ENCODE data around the gene F10. TPM values are rescaled to one million over a fixed set of nuclear protein-coding genes. Genes with fewer than 3 reads are reported as not detected.
"Not testable (repeated sequence)": the region's sequence is repeated elsewhere in the genome, so short reads cannot be mapped to it uniquely, and the experiment has no call there.

The F10 gene
- total RNA-seq, 2 experiments from 2014 or later: not detected

DNA sequence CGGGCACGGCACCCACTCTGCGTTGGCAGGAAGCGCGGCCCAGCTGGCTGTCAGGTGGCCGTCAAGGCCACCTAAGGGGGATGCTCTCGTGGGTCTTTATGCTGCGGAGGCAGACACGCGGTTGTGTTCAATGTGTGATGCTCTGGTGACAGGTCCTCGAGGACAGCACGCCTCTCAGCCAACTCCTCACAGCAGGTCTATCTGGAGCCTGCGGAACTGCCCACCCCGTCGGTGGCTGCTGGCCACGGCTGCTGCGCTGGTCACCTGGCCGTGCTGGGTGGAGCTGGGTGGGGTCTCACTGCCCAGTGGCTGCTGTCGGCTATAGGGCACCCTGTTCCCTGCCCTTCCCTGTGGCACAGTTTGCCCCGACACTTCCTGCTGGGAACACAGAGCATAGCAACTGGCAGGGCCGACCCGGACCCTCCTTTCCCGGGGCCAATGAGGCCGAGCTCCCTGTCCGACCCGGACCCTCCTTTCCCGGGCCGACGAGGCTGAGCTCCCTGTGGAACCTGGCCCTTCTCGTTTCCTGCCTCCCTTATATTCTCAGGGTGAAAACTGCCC is 31.3 kb upstream of the F10 start:
- no peak for DNase-seq
- no peak overlapping the region for H3K27ac Mint-ChIP-seq
- CTCF ChIA-PET: no interaction called here
- H3K27me3 Mint-ChIP-seq: no peaks in the 10 kb centered on the region
- no peak overlapping the region for H3K4me3 Mint-ChIP-seq
- no peaks in the 10 kb centered on the region for H3K4me1 Mint-ChIP-seq
- ATAC-seq: no peak
- no peaks in the 10 kb centered on the region for H3K36me3 Mint-ChIP-seq
- no peaks in the 10 kb centered on the region for H3K9me3 Mint-ChIP-seq (ENCODE audit: low read depth)

DNA sequence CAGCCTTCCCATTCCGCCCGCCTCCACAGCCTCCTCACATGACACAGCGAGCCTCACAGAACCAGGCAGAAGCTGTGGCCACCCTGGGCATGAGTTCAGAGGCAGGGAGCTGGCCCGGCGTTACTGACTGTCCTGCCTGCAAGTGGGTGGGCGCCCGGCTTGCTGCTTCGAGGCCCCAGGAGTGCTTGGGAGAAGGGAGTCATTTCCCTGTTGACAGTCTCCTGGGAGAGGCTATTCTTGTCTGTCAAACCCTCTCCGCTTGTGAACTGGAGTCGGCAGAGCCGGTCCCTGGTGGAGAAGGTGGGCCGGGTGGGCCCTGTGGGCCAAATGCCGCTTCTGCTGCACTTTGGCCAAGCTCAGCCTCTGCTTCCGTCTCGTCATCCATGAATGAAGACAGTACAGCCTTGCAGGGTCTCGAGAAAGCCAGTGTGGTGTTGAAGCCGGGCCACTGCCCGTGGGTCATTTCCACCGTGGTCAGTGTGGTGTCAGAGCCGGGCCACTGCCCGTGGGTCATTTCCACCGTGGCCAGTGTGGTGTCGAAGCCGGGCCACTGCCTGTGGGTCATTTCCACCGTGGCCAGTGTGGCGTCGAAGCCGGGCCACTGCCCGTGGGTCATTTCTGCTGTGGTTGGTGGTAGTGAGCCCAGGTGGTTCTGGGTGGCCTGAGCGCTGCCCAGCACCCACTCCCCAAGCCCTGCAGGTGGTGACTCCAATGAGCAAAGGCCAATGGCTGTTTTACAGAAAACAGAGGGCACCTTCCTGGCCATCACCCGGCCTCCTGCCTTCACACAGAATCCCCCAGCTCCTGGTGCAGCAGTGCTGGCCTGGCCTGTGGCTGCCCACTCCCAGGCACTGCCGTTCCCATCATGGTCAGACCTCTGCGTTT is 30.5 kb upstream of the F10 start:
- ATAC-seq: no peak
- H3K9me3 Mint-ChIP-seq (ENCODE audit: low read depth): no peaks in the 10 kb centered on the region
- DNase-seq: no peak
- H3K27ac Mint-ChIP-seq: no peak overlapping the region
- no peaks in the 10 kb centered on the region for H3K36me3 Mint-ChIP-seq
- no peak overlapping the region for H3K4me3 Mint-ChIP-seq
- CTCF ChIA-PET: no interaction called here
- H3K4me1 Mint-ChIP-seq: no peaks in the 10 kb centered on the region
- H3K27me3 Mint-ChIP-seq: no peaks in the 10 kb centered on the region

DNA sequence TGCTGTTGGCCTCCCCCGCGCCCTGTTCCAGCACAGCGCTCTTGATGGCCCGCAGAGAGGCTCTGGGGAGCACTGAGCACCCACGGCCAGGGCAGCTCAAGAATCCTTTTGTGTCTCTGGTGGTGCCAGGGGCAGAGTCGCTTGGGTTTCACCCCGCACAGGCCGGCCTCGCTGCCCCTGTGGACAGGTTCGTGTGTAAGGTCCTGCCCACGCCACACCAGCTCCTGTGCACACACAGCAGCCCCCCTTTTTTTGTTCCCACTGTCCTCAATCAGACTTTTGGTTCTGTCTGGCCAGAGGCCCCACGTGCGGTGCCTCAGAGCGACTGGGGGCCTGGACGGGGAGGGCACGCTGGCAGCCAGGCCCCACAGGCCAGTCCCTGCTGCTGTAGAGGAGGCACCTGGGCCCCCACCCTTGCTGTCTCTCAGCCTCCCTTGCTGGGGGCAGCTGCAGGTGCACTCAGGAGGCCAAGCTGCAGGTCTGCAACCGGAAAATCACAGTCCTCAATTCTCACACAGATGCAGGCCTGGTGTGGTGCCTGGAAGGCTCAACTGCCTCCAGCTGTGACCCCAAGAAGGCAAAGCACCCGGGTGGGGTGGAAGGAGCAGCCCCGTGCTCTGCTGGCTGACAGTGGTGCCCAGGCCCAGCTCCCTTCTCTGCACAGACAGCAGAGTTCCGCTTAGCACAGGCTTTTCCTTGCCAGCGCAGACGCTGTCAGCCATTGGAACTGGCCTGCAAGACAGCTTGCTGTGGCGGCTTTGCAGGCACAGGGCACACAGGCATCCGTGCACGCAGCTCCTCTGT is 29.6 kb upstream of the F10 start:
- Mint-ChIP-seq H3K9me3 (ENCODE audit: low read depth) (no peaks in the 10 kb centered on the region), H3K4me3 (no peak overlapping the region), H3K27me3 (no peaks in the 10 kb centered on the region), H3K36me3 (no peaks in the 10 kb centered on the region), H3K4me1 (no peaks in the 10 kb centered on the region), H3K27ac (no peak overlapping the region)
- CTCF ChIA-PET: no interaction called here
- DNase-seq: no peak
- no peak for ATAC-seq

DNA sequence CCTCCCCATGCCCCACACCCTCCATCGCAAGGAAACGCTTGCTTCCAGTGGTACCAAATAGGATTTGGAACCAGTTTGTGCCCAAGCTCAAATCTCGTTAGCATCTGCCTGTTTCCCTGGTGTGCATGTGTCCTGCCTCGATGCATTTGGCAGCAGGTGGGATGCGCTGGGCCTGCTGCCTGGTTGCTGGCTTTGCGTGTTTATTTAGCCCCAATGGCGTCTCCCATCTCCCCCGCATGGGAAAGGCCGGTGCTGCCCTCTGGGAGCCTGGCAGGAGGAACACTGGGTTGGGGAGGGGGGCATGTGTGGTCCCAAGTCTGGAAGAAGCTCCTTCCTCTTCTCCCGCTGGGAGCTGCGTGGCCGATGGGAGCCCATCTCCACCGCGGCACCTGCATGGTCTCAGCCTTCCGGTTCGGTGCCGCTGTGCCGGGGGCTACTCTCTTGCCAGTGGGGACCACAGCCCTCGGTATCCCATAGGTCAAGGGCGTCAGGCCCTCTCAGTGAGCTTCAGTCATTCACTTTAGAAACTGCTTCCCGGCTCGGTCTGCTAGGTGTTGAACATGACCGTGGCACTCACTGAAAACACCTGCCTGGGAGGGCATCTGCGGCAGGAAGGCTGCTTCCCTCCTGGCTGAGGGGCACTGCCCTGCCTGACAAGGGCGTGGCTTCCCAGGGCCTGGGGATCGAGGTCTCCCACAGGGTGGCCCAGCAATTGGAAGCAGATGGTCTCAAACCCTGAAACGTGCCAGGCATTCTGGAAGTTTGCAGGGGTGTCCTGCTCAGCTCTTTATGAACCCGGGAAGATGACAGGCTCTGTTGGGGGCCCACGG is 28.8 kb upstream of the F10 start:
- ATAC-seq (no peak), DNase-seq (no peak)
- CTCF ChIA-PET: no interaction called here

DNA sequence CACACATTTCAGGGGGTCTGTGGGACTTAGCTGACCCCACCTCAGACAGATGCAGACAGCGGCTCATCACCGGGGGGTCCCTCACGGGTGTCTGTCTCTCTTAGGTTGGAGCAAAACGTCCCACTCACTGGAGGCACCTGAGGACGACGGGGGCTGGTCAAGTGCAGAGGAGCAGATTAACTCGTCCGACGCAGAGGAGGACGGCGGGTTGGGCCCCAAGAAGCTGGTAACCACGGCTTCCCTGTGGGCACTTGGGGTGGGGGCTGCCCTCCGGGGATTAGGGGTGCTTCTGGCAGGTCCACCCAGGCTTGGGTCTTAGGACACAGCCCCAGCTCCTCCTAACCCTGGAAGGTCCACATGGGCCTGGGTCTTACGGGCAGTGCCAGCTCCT is 28.2 kb upstream of the F10 start:
- no peak for ATAC-seq
- H3K4me3 Mint-ChIP-seq: no peak overlapping the region
- H3K4me1 Mint-ChIP-seq: no peaks in the 10 kb centered on the region
- CTCF ChIA-PET: no interaction called here
- no peaks in the 10 kb centered on the region for H3K27me3 Mint-ChIP-seq
- no peaks in the 10 kb centered on the region for H3K9me3 Mint-ChIP-seq (ENCODE audit: low read depth)
- H3K27ac Mint-ChIP-seq: no peak overlapping the region
- DNase-seq: no peak
- H3K36me3 Mint-ChIP-seq: no peaks in the 10 kb centered on the region

More for the DNA sequence above, 28.8 kb upstream of the F10 start:
- Mint-ChIP-seq H3K27me3 (no peaks in the 10 kb centered on the region), H3K36me3 (no peaks in the 10 kb centered on the region), H3K4me3 (no peak overlapping the region), H3K4me1 (no peaks in the 10 kb centered on the region), H3K9me3 (ENCODE audit: low read depth) (no peaks in the 10 kb centered on the region), H3K27ac (no peak overlapping the region)

DNA sequence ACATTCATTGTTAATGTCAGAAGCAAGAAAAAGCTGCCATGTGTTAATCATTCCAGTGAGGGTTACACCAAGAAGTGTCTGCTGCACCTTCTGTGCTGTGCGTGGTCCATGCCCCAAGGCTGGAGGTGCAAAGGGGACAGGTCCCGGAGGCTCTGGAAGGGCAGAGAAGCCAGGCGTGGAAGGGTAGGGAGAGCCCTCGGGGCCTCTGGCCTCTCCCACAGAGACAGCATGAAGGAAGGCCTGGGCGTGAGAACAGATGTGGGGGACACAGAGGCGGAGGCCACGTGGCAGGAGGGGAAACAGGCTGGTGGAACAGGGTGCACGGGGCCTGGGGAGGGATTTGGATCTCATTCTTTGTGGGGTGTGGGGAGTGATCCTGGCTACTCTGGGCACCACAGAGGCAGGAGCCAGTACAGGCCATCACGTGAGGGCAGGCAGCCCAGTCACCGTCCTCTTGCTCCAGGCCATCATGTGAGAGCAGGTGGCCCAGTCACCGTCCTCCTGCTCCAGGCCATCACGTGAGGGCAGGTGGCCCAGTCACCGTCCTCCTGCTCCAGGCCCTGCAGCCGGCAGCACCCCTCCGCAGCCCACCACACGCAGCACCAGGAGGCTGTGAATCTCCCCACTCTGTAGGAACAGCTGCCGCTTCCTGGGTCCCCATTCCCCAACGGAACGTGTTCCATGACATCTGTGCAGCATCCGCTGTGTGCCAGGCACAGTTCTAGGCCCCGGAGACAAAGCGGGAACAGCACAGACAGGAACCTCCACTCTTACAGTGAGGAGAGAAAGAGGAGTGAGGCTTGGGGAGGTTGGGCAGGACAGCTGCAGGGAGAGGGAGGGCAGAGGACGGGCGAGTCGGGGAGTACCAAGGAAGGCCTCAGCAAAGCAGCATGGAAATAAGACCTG is 27.2 kb upstream of the F10 start:
- Mint-ChIP-seq H3K27ac (no peak overlapping the region), H3K36me3 (no peaks in the 10 kb centered on the region), H3K4me1 (no peaks in the 10 kb centered on the region), H3K4me3 (no peak overlapping the region), H3K9me3 (ENCODE audit: low read depth) (no peaks in the 10 kb centered on the region), H3K27me3 (no peaks in the 10 kb centered on the region)
- CTCF ChIA-PET: interaction anchor here (0.7 kb wide), 1 partner anchor 304 kb away, joined by 3 read pairs; no protein-coding TSS in a partner anchor
- ATAC-seq: no peak
- no peak for DNase-seq

DNA sequence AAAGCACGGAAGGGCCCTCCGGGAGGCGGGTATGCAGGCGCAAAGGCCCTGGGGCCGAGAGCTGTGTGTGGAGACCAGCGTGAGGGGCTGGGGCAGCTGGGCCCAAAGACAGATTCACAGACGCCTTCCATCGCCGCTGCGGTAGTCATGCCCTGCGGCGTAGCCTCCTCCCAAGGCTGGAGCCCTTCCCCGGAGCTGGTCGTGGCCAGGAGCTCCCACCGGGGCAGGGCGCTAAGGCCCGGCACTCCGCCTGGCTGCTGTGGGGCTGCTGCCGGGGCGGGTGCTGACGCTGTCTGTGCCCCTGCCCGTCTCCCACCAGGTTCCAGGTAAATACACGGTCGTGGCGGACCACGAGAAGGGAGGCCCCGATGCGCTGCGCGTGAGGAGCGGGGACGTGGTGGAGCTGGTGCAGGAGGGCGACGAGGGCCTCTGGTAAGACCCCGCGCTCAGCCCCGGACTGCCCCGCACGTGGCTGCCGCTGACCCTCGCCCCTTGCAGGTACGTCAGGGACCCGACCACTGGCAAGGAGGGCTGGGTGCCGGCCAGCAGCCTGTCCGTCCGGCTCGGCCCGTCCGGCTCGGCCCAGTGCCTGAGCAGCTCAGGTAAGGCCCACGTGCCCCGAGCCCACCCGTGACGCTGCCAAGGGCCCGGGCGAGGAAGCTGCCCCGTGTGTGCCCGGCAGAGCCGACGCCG is 26.4 kb upstream of the F10 start:
- no peak overlapping the region for H3K27ac Mint-ChIP-seq
- no peaks in the 10 kb centered on the region for H3K4me1 Mint-ChIP-seq
- no peak overlapping the region for H3K4me3 Mint-ChIP-seq
- no peak for DNase-seq
- no peaks in the 10 kb centered on the region for H3K36me3 Mint-ChIP-seq
- CTCF ChIA-PET: no interaction called here
- no peaks in the 10 kb centered on the region for H3K27me3 Mint-ChIP-seq
- no peak for ATAC-seq
- H3K9me3 Mint-ChIP-seq (ENCODE audit: low read depth): no peaks in the 10 kb centered on the region

DNA sequence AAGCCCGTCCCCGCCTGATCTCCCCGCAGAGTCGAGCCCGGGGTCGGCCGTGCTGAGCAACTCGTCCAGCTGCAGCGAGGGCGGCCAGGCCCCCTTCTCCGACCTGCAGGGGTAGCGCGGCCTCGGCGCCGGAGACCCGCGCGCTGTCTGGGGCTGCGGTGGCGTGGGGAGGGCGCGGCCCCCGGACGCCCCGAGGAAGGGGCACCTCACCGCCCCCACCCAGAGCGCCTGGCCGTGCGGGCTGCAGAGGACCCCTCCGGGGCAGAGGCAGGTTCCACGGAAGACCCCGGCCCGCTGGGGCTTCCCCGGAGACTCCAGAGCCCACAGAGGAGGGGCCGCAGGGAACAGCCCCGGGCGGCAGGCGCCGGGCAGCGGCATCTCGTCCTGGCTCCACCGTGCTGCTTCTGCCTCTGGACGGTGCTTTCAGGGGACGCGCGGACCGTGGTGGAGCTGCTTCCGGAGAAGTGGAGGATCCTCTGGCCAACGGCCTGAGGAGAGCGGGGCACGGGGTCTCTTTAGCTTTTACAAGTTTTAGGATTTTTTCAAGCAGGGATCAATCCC is 25.8 kb upstream of the F10 start:
- Mint-ChIP-seq H3K9me3 (ENCODE audit: low read depth) (no peaks in the 10 kb centered on the region), H3K4me1 (no peaks in the 10 kb centered on the region), H3K4me3 (no peak overlapping the region), H3K36me3 (no peaks in the 10 kb centered on the region), H3K27ac (no peak overlapping the region), H3K27me3 (no peaks in the 10 kb centered on the region)
- CTCF ChIA-PET: no interaction called here
- DNase-seq: no peak
- no peak for ATAC-seq

DNA sequence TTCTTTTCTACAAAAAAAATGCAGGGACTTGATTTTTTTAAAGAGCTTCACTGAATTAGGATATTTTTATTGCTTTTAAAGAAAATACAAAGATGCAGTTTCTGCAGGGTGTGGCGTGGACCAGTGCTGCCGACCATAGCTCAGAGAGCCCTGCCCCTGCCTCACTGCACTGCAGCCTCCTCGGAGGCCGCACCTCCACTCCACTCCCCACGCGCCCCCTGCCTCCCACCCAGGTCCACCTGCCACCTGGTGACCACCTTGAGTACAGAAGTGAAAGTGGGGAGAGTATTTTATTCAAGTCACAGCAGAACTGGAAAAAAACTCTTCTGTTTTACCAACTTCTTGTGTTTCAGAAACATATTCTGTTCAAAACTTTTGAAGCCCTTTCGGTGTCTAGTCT is 24.9 kb upstream of the F10 start:
- Mint-ChIP-seq H3K36me3 (no peaks in the 10 kb centered on the region), H3K4me1 (no peaks in the 10 kb centered on the region), H3K27ac (no peak overlapping the region), H3K9me3 (ENCODE audit: low read depth) (no peaks in the 10 kb centered on the region), H3K27me3 (no peaks in the 10 kb centered on the region), H3K4me3 (no peak overlapping the region)
- DNase-seq: no peak
- ATAC-seq: no peak
- CTCF ChIA-PET: no interaction called here

DNA sequence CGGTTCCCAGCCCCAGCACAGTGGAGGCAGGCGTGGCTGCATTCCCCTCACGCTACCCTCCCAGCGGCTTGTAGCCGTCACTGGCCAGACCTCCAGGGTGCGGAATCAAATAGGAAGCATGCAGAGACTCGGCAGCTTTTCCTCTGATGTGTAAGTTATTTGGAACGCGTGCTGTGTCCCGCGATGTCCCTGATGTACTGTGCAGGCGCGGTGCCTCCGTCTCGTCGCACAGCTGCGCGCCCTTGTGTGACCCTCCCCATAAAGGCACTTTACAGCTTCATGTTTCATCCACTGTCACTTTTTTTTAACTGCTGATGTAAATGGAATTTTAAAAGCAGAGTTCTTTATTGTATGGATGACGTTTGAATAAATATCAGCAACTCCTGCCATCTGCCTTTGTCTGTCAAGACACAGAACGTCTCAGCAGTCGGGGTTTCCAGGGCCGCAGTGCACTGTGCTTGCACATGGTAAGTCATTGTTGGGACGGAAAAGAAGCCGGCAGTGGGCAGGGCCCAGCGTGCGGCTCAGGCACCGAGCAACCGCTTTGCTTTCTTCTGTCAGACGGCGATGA is 24.4 kb upstream of the F10 start:
- CTCF ChIA-PET: no interaction called here
- Mint-ChIP-seq H3K4me3 (no peak overlapping the region), H3K9me3 (ENCODE audit: low read depth) (no peaks in the 10 kb centered on the region), H3K36me3 (no peaks in the 10 kb centered on the region), H3K4me1 (no peaks in the 10 kb centered on the region), H3K27me3 (no peaks in the 10 kb centered on the region), H3K27ac (no peak overlapping the region)
- DNase-seq: no peak
- ATAC-seq: no peak

DNA sequence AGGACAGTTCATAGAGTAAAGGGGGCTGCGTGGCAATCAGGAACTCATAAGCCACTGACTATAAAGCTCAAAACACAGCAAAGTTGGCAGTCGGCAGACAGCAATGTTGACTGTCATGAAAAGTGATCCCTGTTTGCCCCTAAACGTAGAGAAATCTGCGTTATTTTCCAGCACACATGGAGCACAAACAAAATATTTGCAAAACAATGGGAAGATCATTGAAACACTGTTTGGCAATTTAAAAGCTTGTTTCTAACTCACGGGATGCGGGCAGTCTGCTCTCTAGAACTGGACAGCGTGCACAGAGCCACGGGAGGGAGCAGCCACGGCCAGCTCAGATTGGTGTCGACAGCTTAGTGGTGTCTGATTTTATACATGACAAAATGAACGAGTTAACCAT is 23.5 kb upstream of the F10 start:
- Mint-ChIP-seq H3K4me1 (no peaks in the 10 kb centered on the region), H3K9me3 (ENCODE audit: low read depth) (no peaks in the 10 kb centered on the region), H3K36me3 (no peaks in the 10 kb centered on the region), H3K4me3 (no peak overlapping the region), H3K27ac (no peak overlapping the region), H3K27me3 (no peaks in the 10 kb centered on the region)
- DNase-seq (no peak), ATAC-seq (no peak)
- CTCF ChIA-PET: interaction anchor here (0.8 kb wide), 1 partner anchor 320 kb away, joined by 4 read pairs; no protein-coding TSS in a partner anchor

DNA sequence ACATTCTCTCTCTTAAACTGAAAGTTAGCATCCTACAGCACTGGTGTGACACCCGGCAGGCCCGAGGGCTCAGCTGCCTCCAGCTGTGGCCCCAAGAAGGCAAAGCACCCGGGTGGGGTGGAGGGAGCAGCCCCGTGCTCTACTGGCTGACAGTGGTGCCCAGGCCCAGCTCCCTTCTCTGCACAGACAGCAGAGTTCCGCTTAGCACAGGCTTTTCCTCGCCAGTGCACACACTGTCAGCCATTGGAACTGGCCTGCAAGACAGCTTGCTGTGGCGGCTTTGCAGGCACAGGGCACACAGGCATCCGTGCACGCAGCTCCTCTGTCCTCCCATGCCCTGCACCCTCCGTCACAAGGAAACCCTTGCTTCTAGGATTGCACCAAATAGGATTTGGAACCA is 20.3 kb upstream of the F10 start:
- H3K27me3 Mint-ChIP-seq; H3K9me3 Mint-ChIP-seq (ENCODE audit: low read depth); DNase-seq; H3K4me3 Mint-ChIP-seq; H3K27ac Mint-ChIP-seq; H3K36me3 Mint-ChIP-seq; H3K4me1 Mint-ChIP-seq; CTCF ChIA-PET; ATAC-seq: not testable (repeated sequence)
